Osteoblast (primary cell): ENCODE results near the gene RPS6KA2. TPM values are rescaled to one million over a fixed set of nuclear protein-coding genes. Genes with fewer than 3 reads are reported as not detected.

Experiments
- DNase-seq: peaks from one replicate; pipeline ENCODE4 v3.0.0; 2011; ENCODE audit warnings: low spot score, mixed read lengths; ENCODE audit not compliant: insufficient read length; ENCODE audit errors: missing footprints
- H2AFZ ChIP-seq: 2 replicates; pipeline ENCODE4 v1.6.0; 2011; ENCODE audit warnings: mild to moderate bottlenecking, low read length
- H3K27ac ChIP-seq: 2 replicates; pipeline ENCODE4 v1.5.1; 2011; ENCODE audit warnings: mild to moderate bottlenecking, low read depth, low read length, moderate library complexity
- H3K27me3 ChIP-seq: 2 replicates; pipeline ENCODE4 v1.6.0; 2012; ENCODE audit warnings: mild to moderate bottlenecking, control low read depth, inconsistent platforms, low read length, moderate library complexity; ENCODE audit not compliant: insufficient read depth
- H3K36me3 ChIP-seq: 2 replicates; pipeline ENCODE4 v1.5.1; 2011; ENCODE audit warnings: mild to moderate bottlenecking, low read length, control low read depth, moderate library complexity; ENCODE audit not compliant: insufficient read depth
- H3K4me1 ChIP-seq: 2 replicates; pipeline ENCODE4 v1.5.1; 2011; ENCODE audit warnings: mild to moderate bottlenecking, low read length, control low read depth, moderate library complexity; ENCODE audit not compliant: insufficient read depth
- H3K4me2 ChIP-seq: 2 replicates; pipeline ENCODE4 v1.6.0; 2011; ENCODE audit warnings: mild to moderate bottlenecking, low read length; ENCODE audit not compliant: insufficient read depth
- H3K4me3 ChIP-seq: fragments of 200-600 bp; sonication (generic); 3 replicates; pipeline ENCODE4 v1.5.1; 2012; ENCODE audit warnings: mild to moderate bottlenecking, low read length, inconsistent platforms; ENCODE audit not compliant: insufficient read depth
- H3K79me2 ChIP-seq: 2 replicates; pipeline ENCODE4 v1.6.0; 2012; ENCODE audit warnings: mild to moderate bottlenecking, low read length, control low read depth, inconsistent platforms; ENCODE audit not compliant: insufficient read depth
- H3K9me3 ChIP-seq: 2 replicates; pipeline ENCODE4 v1.5.1; 2011; ENCODE audit warnings: low read depth, low read length, control low read depth
- H4K20me1 ChIP-seq: 2 replicates; pipeline ENCODE4 v1.6.0; 2012; ENCODE audit warnings: mild to moderate bottlenecking, low read length, control low read depth; ENCODE audit not compliant: insufficient read depth
- CTCF ChIP-seq: IDR thresholded peaks from 2 replicates; pipeline ENCODE4 v1.5.1; 2011; ENCODE audit warnings: mild to moderate bottlenecking, low read depth, low read length, moderate library complexity; ENCODE audit errors: extremely low read depth
- total RNA-seq: library from RNA; depleted of rRNA; stranded (reverse); fragments of >200 nt; gene quantifications from 2 replicates; pipeline ENCODE4 v1.2.3, GENCODE V29; 2012

RPS6KA2 gene
- total RNA-seq, 1 donor, result 113 TPM

GRCh38 chr6:166611631-166612030, 15.4 kb downstream of the RPS6KA2 start:
- peaks cover 93% of the 10 kb centered on the region for H3K79me2 ChIP-seq

GRCh38 chr6:166610069-166610468, 17.0 kb downstream of the RPS6KA2 start:
- Histone ChIP-seq H3K4me1 (peaks cover 3% of the 10 kb centered on the region), H3K27ac (no peak overlapping the region), H4K20me1 (no peaks in the 10 kb centered on the region), H3K36me3 (no peaks in the 10 kb centered on the region), H3K79me2 (peaks cover 91% of the 10 kb centered on the region), H2AFZ (no peak overlapping the region), H3K4me2 (no peak overlapping the region), H3K4me3 (no peak overlapping the region), H3K27me3 (no peaks in the 10 kb centered on the region), H3K9me3 (no peaks in the 10 kb centered on the region)
- no peak for TF ChIP-seq CTCF
- DNase-seq, result no peak

More at GRCh38 chr6:166611631-166612030, 15.4 kb downstream of the RPS6KA2 start:
- no peak overlapping the region for H3K4me2 ChIP-seq
- TF ChIP-seq CTCF, result no peak
- no peak overlapping the region for H2AFZ ChIP-seq
- no peaks in the 10 kb centered on the region for H3K9me3 ChIP-seq
- H3K4me3 ChIP-seq, result no peak overlapping the region
- peaks cover 3% of the 10 kb centered on the region for H3K36me3 ChIP-seq
- no peaks in the 10 kb centered on the region for H4K20me1 ChIP-seq
- no peak overlapping the region for H3K27ac ChIP-seq
- DNase-seq, result no peak
- H3K27me3 ChIP-seq, result no peaks in the 10 kb centered on the region
- H3K4me1 ChIP-seq, result peaks cover 10% of the 10 kb centered on the region

- H3K27ac ChIP-seq, result peak overlapping the region; percentile 42
- no peak for TF ChIP-seq CTCF
- H2AFZ ChIP-seq, result no peak overlapping the region
- peaks cover 90% of the 10 kb centered on the region for H3K79me2 ChIP-seq
- DNase-seq, result no peak
- no peaks in the 10 kb centered on the region for H3K9me3 ChIP-seq
- H3K4me3 ChIP-seq, result no peak overlapping the region
- H3K4me1 ChIP-seq, result no peaks in the 10 kb centered on the region
- H3K27me3 ChIP-seq, result no peaks in the 10 kb centered on the region
- H4K20me1 ChIP-seq, result no peaks in the 10 kb centered on the region
- no peaks in the 10 kb centered on the region for H3K36me3 ChIP-seq
- H3K4me2 ChIP-seq, result no peak overlapping the region
Measured at GRCh38 chr6:166608774-166609173, 18.3 kb downstream of the RPS6KA2 start.

- H3K27me3 ChIP-seq, result no peaks in the 10 kb centered on the region
- H3K4me1 ChIP-seq, result peaks cover 6% of the 10 kb centered on the region
- no peak overlapping the region for H3K4me2 ChIP-seq
- peaks cover 86% of the 10 kb centered on the region for H3K79me2 ChIP-seq
- H3K27ac ChIP-seq, result no peak overlapping the region
- H3K9me3 ChIP-seq, result no peaks in the 10 kb centered on the region
- no peak for DNase-seq
- no peak overlapping the region for H3K4me3 ChIP-seq
- no peak for TF ChIP-seq CTCF
- H3K36me3 ChIP-seq, result no peaks in the 10 kb centered on the region
- H4K20me1 ChIP-seq, result no peaks in the 10 kb centered on the region
- H2AFZ ChIP-seq, result no peak overlapping the region
Measured at GRCh38 chr6:166605752-166606151, 21.3 kb downstream of the RPS6KA2 start.
